DND-41 (cell line): Measurements from ENCODE around the gene TTC33.

Experiments
- EZH2 ChIP-seq: IDR thresholded peaks from 3 replicates; pipeline ENCODE4 v1.6.1; 2012; ENCODE audit warnings: borderline replicate concordance, low read depth, mild to moderate bottlenecking, moderate library complexity, low read length, inconsistent platforms; ENCODE audit not compliant: severe bottlenecking
- TF ChIP-seq, protein P1 (sequence below): IDR thresholded peaks from 2 replicates; pipeline ENCODE4 v1.5.1; 2012; ENCODE audit warnings: borderline replicate concordance, low read length, moderate library complexity, mild to moderate bottlenecking; ENCODE audit not compliant: poor library complexity, severe bottlenecking; ENCODE audit errors: extremely low read depth

DNA sequence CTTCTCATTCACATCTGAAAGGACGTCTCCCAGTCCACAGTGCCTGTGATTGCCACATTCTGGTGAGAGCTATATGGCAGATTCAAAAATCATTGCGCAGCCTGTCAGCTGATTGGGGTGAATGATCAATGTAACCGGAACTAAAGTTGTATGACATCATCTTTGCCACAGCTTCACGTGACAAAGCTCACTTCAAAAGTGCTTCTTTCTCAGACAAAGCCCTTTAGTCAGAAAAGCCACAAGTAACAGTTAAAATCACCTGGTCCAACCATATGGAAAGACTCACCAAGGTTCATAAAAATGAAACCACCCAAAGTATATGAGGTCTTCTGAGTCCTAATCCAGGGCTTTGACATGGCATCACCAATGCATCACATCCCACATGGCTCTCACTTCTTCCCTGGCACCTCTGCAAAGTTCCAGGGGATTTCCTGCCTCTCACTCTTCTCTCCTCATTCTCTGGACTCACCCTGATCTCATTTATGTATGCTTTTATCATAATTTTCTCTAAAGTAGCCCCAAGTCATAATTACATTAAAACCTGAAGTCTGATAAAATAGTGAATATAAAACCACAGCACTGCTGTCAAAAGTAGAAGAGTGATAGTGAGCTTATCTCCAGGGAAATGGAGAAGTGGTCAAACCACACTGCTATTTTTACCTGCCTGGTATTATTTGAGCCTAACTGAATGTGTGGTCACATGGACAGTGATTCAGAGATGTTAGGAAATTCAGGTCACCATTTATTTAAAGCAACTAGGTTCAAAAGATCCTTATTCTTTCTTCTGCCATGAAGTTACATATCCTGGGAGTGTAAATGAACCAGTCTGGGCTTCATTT lies 269.1 kb downstream of the TTC33 start:
- TF ChIP-seq, protein P1, sequence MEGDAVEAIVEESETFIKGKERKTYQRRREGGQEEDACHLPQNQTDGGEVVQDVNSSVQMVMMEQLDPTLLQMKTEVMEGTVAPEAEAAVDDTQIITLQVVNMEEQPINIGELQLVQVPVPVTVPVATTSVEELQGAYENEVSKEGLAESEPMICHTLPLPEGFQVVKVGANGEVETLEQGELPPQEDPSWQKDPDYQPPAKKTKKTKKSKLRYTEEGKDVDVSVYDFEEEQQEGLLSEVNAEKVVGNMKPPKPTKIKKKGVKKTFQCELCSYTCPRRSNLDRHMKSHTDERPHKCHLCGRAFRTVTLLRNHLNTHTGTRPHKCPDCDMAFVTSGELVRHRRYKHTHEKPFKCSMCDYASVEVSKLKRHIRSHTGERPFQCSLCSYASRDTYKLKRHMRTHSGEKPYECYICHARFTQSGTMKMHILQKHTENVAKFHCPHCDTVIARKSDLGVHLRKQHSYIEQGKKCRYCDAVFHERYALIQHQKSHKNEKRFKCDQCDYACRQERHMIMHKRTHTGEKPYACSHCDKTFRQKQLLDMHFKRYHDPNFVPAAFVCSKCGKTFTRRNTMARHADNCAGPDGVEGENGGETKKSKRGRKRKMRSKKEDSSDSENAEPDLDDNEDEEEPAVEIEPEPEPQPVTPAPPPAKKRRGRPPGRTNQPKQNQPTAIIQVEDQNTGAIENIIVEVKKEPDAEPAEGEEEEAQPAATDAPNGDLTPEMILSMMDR: no peak
- TF ChIP-seq EZH2: no peak
